Transverse colon (tissue), 4 donors: ENCODE data around the gene HRAS. TPM values are rescaled to one million over a fixed set of nuclear protein-coding genes. Genes with fewer than 3 reads are reported as not detected.
A peak's percentile ranks its signal among the peaks of the same experiment; 100 is the strongest.

Experiments used
- DNase-seq: peaks from one replicate; pipeline ENCODE4 v3.0.0-alpha.2; 2019
- H3K27ac ChIP-seq, 4 donors: fragments of 200-600 bp; sonication (generic); 2 replicates each; pipeline ENCODE4 v1.5.1; 2016 to 2018; ENCODE audit warnings: inconsistent platforms in 4 of 4
- H3K27me3 ChIP-seq: fragments of 200-600 bp; sonication (generic); 2 replicates; pipeline ENCODE4 v1.5.1; 2017; ENCODE audit warnings: inconsistent platforms
- H3K36me3 ChIP-seq, 4 donors: fragments of 200-600 bp; sonication (generic); 2 replicates each; pipeline ENCODE4 v1.5.1; 2017 to 2019; ENCODE audit warnings: inconsistent platforms in 4 of 4
- H3K4me1 ChIP-seq, 4 donors: fragments of 200-600 bp; sonication (generic); 2 replicates each; pipeline ENCODE4 v1.5.1; 2017 to 2020; ENCODE audit warnings: inconsistent platforms in 4 of 4
- H3K4me3 ChIP-seq, 4 donors: fragments of 200-600 bp; sonication (generic); 1 replicate in 1 of 4; 2 replicates in 3 of 4; pipeline versions ENCODE4 v1.5.1 to v1.6.1; 2017 to 2019; ENCODE audit warnings: inconsistent platforms in 4 of 4
- H3K9me3 ChIP-seq, 2 donors: fragments of 200-600 bp; sonication (generic); 2 replicates each; pipeline ENCODE4 v1.5.1; 2017 to 2019; ENCODE audit warnings: inconsistent platforms in 2 of 2
- CTCF ChIP-seq, 5 experiments: fragments of 200-600 bp in 3 of 5; fragments of 450-650 bp in 2 of 5; sonication (generic) in 3 of 5; IDR thresholded peaks; 1 replicate in 2 of 5; 2 replicates in 3 of 5; pipeline ENCODE4 v1.5.1; 2016 to 2017; ENCODE audit warnings: antibody characterized with exemption in 5 of 5, inconsistent platforms in 3 of 5, mild to moderate bottlenecking in 2 of 5, moderate library complexity in 1 of 5
- EP300 ChIP-seq: sonication (generic); formaldehyde crosslinking; IDR thresholded peaks from one replicate; pipeline ENCODE4 v1.6.1; 2017; ENCODE audit warnings: antibody characterized with exemption, low read depth
- POLR2A ChIP-seq: fragments of 450-650 bp; IDR thresholded peaks from one replicate; pipeline ENCODE4 v1.6.1; 2016; ENCODE audit warnings: antibody characterized with exemption, mild to moderate bottlenecking, moderate library complexity
- POLR2AphosphoS5 ChIP-seq, 3 donors: sonication (generic); formaldehyde crosslinking; IDR thresholded peaks; one replicate each; pipeline ENCODE4 v1.6.1; 2016; ENCODE audit warnings: antibody characterized with exemption in 3 of 3
- WGBS, 2 donors: methylation state at CpG; one replicate each; pipeline ENCODE4 v1.1.5; 2018; ENCODE audit warnings: low coverage in 1 of 2; 5-methylcytosine and 5-hydroxymethylcytosine counted together
- in situ Hi-C, 4 donors: fragments of 200-750 bp; cut with MboI; loops; one replicate each; pipeline versions ENCODE4 v1.15.0 to v1.15.1; 2017; ENCODE audit warnings: low sequenced_read_pairs in 3 of 4, low pct_ligation_motif_present in 1 of 4, low pct_unique_long_range_greater_than_20kb in 1 of 4
- intact Hi-C: fragments of 100-400 bp; cut with DNase I; formaldehyde crosslinking; loops from one replicate; pipeline ENCODE4 v1.15.1; 2023; ENCODE audit warnings: low total_unique reads
- total RNA-seq, 4 donors: library from RNA; depleted of rRNA; stranded (reverse); fragments of >200 nt; gene quantifications; one replicate each; pipeline ENCODE4 v1.1.0, GENCODE V29; 2016

Gene HRAS
- total RNA-seq, 4 donors from 2014 or later = 31.0 to 57.1 (median 33.9) TPM

GRCh38 chr11:579830-580601 lies 44.6 kb upstream of the HRAS start:
- intact Hi-C loops = no loop called here
- TF ChIP-seq EP300 = no peak
- no peak for TF ChIP-seq POLR2AphosphoS5 (IDR thresholded peaks at IDR 0.05)
- TF ChIP-seq POLR2A = no peak
- TF ChIP-seq CTCF (IDR thresholded peaks at IDR 0.05) = no peak
- H3K4me3 ChIP-seq = no peak overlapping the region
- 84% methylated on average over 20 of the region's 20 CpGs; no CpG with 5 or more reads in 1 of the 2 donors for WGBS, 2 donors
- DNase-seq = no peak
- peaks cover 0 to 20% (median 6%) of the 10 kb centered on the region in 4 donors for H3K36me3 ChIP-seq
- in situ Hi-C loops = no loop called here
- no peak overlapping the region for H3K27ac ChIP-seq
- no peaks in the 10 kb centered on the region for H3K9me3 ChIP-seq
- H3K4me1 ChIP-seq = peaks cover 26 to 37% (median 33%) of the 10 kb centered on the region in 4 donors
- H3K27me3 ChIP-seq = peaks cover 3% of the 10 kb centered on the region

- no peak for DNase-seq
- Histone ChIP-seq H3K4me1 (peaks cover 34 to 46% (median 40%) of the 10 kb centered on the region in 4 donors), H3K36me3 (peaks cover 0 to 15% (median 4%) of the 10 kb centered on the region in 4 donors), H3K4me3 (peak overlapping the region in 1 of 4 donors; percentile 89), H3K9me3 (no peaks in the 10 kb centered on the region), H3K27me3 (peaks cover 12% of the 10 kb centered on the region), H3K27ac (no peak overlapping the region)
- no peak for TF ChIP-seq POLR2AphosphoS5 (IDR thresholded peaks at IDR 0.05)
- no peak for TF ChIP-seq CTCF (IDR thresholded peaks at IDR 0.05)
- no peak for TF ChIP-seq POLR2A
- no peak for TF ChIP-seq EP300
- in situ Hi-C loops = no loop called here
- intact Hi-C loops = no loop called here
- WGBS, 2 donors = 53 to 63% methylated on average over 8 to 21 of the region's 21 CpGs
Measured at GRCh38 chr11:578276-579035, 43.1 kb upstream of the HRAS start.

- peak overlapping the region; percentile 66 to 100 (median 86) for H3K4me3 ChIP-seq
- 47 to 55% methylated on average over 4 to 6 of the region's 6 CpGs for WGBS, 2 donors
- H3K27me3 ChIP-seq = peaks cover 12% of the 10 kb centered on the region
- in situ Hi-C loops = no loop called here
- peaks cover 34 to 46% (median 40%) of the 10 kb centered on the region in 4 donors for H3K4me1 ChIP-seq
- DNase-seq = no peak
- intact Hi-C loops = no loop called here
- H3K36me3 ChIP-seq = peaks cover 0 to 9% (median 0%) of the 10 kb centered on the region in 4 donors
- H3K27ac ChIP-seq = peak overlapping the region in 3 of 4 donors; percentile 80 to 92 (median 91)
- TF ChIP-seq POLR2AphosphoS5 (IDR thresholded peaks at IDR 0.05) = no peak
- TF ChIP-seq CTCF (IDR thresholded peaks at IDR 0.05) = no peak
- TF ChIP-seq EP300 = no peak
- no peak for TF ChIP-seq POLR2A
- H3K9me3 ChIP-seq = no peaks in the 10 kb centered on the region
Measured at GRCh38 chr11:577611-577894, 42.2 kb upstream of the HRAS start.
